Muscle layer of colon (tissue), 2 donors: Measurements from ENCODE around the gene SERTAD2.

ENCODE experiments used
- H3K27ac ChIP-seq: one replicate; pipeline ENCODE4 v1.7.0; 2013; ENCODE audit warnings: low read depth, mild to moderate bottlenecking, low read length, moderate library complexity
- H3K27me3 ChIP-seq, 2 donors: one replicate each; pipeline ENCODE4 v1.7.0; 2013; ENCODE audit warnings: low read length in 2 of 2, mild to moderate bottlenecking in 2 of 2; ENCODE audit not compliant: insufficient read depth in 2 of 2, control insufficient read depth in 1 of 2
- H3K36me3 ChIP-seq: one replicate; pipeline ENCODE4 v1.7.0; 2013; ENCODE audit warnings: mild to moderate bottlenecking, low read length; ENCODE audit not compliant: insufficient read depth
- H3K4me1 ChIP-seq: one replicate; pipeline ENCODE4 v1.7.0; 2013; ENCODE audit warnings: mild to moderate bottlenecking, low read length; ENCODE audit not compliant: insufficient read depth
- H3K4me3 ChIP-seq, 2 donors: one replicate each; pipeline ENCODE4 v1.7.0; 2013; ENCODE audit warnings: low read length in 2 of 2, low read depth in 1 of 2, mild to moderate bottlenecking in 1 of 2, moderate library complexity in 1 of 2
- H3K9ac ChIP-seq: one replicate; pipeline ENCODE4 v1.7.0; 2013; ENCODE audit warnings: low read length
- H3K9me3 ChIP-seq: one replicate; pipeline ENCODE4 v1.7.0; 2013; ENCODE audit warnings: mild to moderate bottlenecking, low read length
- donor health status: abdominal sarcoma.
- donor health status: Adenocarcinoma of cecum.

SERTAD2 gene

DNA sequence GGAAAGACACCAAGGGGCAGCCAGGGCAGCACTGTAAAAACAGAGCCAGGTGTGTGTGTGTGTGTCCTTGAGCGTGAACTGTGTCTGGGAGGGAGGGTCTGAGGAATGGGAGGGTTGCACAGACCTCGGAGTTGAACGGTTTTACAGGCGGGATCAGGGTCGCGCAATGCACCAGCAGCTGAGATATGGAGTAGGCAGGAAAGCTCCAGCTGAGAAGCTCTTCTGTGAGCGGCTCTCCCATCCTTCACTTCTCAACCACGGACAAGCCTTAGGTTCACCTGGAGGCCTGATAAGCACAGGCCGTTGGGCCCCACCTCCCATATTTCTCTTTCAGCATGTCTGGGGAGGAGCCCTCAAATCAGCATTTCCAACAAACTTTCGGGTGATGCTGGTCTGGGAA, 12.1 kb downstream of the SERTAD2 start:
- Histone ChIP-seq H3K9me3 (no peaks in the 10 kb centered on the region), H3K36me3 (no peaks in the 10 kb centered on the region), H3K9ac (no peak overlapping the region), H3K27ac (no peak overlapping the region), H3K27me3 (no peaks in the 10 kb centered on the region), H3K4me1 (peaks cover 46% of the 10 kb centered on the region), H3K4me3 (no peak overlapping the region)

DNA sequence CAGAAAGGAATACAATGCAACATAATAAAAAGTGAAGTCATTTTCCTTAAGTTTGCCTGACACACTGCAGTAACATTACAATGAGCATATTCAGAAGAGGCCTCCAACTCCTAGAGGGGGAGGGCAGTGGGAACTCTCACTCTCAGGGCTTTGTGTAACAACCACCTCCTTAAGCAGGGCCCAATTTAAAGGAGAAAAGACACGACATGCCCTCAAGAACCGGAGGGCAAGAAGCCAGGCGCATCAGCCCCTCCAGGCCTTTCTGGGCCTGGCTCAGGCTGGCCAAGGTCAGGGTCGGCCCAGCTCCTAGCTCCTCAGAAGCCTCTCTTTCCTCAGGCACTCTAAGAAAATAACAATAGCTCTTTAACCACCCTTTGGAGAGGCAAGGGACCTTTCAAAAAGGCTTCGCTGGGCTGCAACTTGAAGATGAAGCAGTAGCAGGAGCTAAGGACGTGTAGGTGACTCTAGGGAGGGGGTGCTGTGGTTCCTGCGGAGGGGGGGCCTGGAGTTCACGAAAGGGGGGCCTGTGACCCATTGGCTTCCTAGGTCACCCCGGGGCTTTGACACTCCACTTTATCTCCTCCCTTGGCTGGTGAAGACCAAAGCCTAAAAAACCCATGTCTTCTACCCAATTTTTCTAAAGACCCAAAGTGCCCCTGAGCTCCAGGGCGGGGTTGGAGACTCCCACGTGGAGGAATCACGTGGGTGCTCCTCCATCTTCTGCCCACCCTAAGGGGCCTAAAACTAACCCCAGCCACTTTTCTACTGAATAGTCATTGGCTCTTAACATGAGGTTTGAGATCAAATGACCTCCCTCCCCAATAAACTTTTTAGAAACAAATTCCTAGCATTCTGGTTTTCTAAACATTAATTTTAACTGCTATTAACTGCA, 13.3 kb downstream of the SERTAD2 start:
- Histone ChIP-seq H3K27me3 (no peaks in the 10 kb centered on the region), H3K9me3 (no peaks in the 10 kb centered on the region), H3K36me3 (peaks cover 8% of the 10 kb centered on the region), H3K4me1 (peaks cover 36% of the 10 kb centered on the region), H3K27ac (no peak overlapping the region), H3K4me3 (no peak overlapping the region), H3K9ac (peak overlapping the region; percentile 14)

DNA sequence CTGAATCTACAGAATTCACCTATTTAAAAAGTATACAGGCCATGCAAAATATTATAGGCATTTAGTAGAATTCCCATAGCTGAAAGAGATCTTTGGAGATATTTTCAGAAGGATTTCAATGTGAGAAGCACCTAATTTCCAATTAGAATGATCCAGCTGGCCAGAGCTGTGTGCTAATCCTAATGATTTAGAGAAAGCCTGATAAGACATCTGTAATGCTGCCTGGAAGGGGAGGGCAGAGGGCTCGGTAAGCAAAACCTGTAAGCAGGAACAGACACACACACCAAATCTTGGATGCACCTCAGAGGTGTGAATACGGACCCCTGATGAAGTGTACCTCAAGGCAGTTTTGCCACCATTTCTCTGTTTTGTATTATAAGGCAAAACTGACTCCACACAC, 14.0 kb downstream of the SERTAD2 start:
- H3K4me3 ChIP-seq = no peak overlapping the region
- no peak overlapping the region for H3K27ac ChIP-seq
- H3K9ac ChIP-seq = peak overlapping the region; percentile 14
- no peaks in the 10 kb centered on the region for H3K9me3 ChIP-seq
- no peaks in the 10 kb centered on the region for H3K27me3 ChIP-seq
- H3K36me3 ChIP-seq = peaks cover 8% of the 10 kb centered on the region
- H3K4me1 ChIP-seq = peaks cover 35% of the 10 kb centered on the region

DNA sequence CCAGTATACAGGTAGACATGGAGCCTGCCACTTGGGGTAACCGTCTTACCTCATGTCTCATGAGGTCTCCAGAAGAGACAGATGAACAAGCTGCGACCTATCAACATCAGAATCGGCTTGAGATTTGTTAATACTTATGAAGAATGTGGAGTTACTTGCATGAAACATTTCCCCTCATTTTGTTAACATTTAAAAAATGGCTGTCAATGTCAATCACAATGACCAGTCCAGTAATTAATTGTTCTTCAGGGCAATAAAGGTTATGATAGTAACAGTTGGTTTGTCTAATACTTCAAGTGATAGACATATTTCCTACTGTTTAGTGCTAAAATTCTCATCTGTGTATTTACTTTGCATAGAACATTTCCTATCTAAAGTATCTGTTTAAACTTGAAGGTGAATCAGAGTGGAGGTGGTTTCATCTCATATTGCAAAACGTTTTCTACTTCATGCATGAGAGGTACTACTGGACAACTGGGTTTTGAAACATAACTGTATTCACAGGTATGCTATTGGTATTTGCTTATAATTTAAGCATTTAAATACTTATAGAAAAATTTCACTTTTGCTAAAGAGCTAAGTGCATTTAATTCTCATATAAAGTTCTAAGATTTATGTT, 15.1 kb downstream of the SERTAD2 start:
- H3K27me3 ChIP-seq = no peaks in the 10 kb centered on the region
- peaks cover 8% of the 10 kb centered on the region for H3K36me3 ChIP-seq
- no peak overlapping the region for H3K4me3 ChIP-seq
- no peaks in the 10 kb centered on the region for H3K9me3 ChIP-seq
- H3K9ac ChIP-seq = no peak overlapping the region
- H3K4me1 ChIP-seq = peaks cover 31% of the 10 kb centered on the region
- H3K27ac ChIP-seq = no peak overlapping the region

- peaks cover 28% of the 10 kb centered on the region for H3K4me1 ChIP-seq
- H3K36me3 ChIP-seq = peaks cover 8% of the 10 kb centered on the region
- H3K27ac ChIP-seq = no peak overlapping the region
- H3K9ac ChIP-seq = no peak overlapping the region
- H3K9me3 ChIP-seq = no peaks in the 10 kb centered on the region
- no peaks in the 10 kb centered on the region for H3K27me3 ChIP-seq
- H3K4me3 ChIP-seq = no peak overlapping the region
Measured at GRCh38 chr2:64637931-64638330, 15.8 kb downstream of the SERTAD2 start.

DNA sequence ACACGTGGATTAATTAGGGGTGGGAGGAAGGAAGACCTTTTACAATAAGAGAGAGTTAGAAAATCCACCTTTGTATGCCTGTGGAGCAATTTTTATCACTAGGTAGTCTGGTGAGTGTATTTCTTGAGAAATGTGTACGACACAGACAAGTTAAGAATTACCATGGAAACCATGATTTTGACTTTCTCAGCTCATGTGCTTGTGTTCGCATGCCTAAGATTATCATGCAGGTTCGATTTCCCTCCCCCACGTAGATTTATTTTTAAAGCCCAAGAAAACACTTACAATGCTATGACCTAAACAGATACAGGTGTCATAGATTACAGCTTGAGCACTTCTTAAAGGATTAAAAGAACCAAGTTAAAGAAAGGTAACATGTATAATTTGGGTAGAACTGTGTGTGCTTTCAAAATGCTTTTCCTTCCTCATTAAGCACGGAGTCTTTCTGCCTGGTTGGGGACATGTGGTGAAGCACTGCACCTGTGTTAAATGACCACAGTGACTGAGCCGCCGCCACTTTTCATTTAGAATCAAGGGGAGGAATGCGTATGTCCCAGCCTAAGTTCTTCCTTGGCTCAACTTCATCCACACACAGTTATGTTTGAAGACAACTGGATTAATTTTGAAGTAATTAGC, 16.6 kb downstream of the SERTAD2 start:
- no peak overlapping the region for H3K9ac ChIP-seq
- peaks cover 8% of the 10 kb centered on the region for H3K36me3 ChIP-seq
- no peak overlapping the region for H3K27ac ChIP-seq
- no peak overlapping the region for H3K4me3 ChIP-seq
- H3K9me3 ChIP-seq = no peaks in the 10 kb centered on the region
- H3K4me1 ChIP-seq = peaks cover 24% of the 10 kb centered on the region
- no peaks in the 10 kb centered on the region for H3K27me3 ChIP-seq

DNA sequence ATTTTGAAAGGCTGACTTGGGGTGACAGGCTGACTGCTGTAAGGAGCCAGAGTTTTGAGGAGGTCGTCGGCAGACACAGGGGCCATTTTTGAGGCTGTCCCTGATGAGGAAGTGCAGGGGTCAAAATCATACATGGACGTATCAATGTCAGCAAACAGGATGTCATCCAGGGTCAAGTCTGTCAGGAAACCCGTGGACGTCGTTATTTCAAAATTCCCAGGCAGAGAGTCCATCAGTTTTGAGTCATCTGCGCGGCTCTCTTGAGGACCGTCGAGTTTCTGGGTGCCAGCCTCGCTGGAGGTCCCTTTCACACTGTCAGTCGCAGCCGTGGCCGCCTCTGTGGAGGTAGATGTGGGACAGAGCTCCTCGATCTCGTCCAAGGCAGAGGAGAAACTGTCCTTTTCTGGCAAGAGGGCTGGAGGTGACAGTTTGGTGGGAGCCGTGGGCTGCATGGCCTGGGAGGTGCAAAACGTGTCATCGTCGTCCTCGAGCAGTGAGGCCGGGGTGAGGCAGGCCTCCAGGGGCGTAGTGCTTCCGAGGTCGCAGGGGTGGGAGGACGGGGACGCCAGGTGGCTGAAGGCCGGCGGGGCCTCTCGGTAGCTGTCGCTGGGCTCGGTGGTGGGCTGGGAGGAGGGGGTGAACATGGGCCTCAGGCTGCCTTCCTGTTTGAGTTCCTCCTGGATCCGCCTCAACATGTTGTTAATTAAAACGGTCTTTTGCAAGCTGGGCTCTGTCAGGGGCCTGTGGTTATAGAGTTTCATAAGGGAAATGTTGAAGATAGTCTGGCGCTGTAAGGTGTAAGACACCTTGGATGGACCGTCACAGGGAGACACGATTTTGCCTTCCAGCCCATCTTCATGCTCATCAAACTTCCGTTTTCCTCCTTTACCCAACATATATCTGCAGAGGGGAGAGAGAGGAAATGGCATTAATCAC, 17.5 kb downstream of the SERTAD2 start:
- no peaks in the 10 kb centered on the region for H3K9me3 ChIP-seq
- H3K4me1 ChIP-seq = peaks cover 24% of the 10 kb centered on the region
- no peak overlapping the region for H3K27ac ChIP-seq
- H3K9ac ChIP-seq = no peak overlapping the region
- H3K4me3 ChIP-seq = no peak overlapping the region
- H3K27me3 ChIP-seq = no peaks in the 10 kb centered on the region
- H3K36me3 ChIP-seq = peaks cover 8% of the 10 kb centered on the region

GRCh38 chr2:64634345-64635267, 19.1 kb downstream of the SERTAD2 start:
- Histone ChIP-seq H3K4me1 (peaks cover 14% of the 10 kb centered on the region), H3K36me3 (peaks cover 16% of the 10 kb centered on the region), H3K27ac (no peak overlapping the region), H3K27me3 (no peaks in the 10 kb centered on the region), H3K9ac (no peak overlapping the region), H3K9me3 (no peaks in the 10 kb centered on the region), H3K4me3 (no peak overlapping the region)

DNA sequence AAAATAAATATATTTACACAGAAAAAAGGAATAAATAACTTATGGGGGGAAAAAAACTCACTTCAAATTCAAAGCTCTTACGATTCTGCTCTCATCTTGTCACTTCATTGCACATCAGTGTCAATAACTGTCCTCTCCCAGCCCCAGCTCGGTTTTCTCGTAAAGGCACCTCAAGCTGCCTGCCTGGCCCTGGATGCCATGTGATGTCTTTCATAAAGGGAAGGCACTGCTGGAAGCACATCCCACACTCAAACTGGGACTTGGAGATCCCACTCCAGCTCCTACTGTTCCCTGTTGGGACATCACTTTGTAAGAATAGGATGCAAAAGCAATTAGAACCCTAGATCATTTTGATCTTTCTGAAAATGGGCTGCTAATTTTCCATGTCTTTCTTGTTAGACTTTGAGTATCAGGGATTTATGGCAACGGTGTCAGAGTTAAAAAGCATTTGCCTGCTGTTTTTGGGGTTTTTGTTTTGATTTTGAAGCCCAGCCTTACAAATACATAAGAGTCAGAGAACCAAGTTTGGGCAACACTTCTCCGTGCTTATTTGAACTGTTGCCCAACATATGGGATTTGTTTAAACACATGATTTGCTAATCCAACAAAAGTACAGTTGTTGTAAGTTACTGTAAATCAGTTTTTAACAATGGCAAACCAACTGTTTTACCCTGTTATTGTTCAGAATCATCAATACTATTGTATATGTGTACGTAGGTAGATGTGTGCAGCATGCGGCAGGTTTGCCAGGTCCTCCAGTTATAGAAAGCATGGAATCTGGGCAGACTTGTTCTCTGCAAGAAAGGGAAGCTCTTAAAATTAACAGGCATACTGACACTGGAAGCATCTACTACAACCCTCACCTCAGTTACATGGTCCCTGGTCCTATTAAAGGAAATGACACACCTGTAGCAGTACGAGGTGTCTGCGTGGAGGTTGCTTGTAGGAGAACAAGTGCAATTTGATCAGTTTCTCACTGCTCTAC, 20.6 kb downstream of the SERTAD2 start:
- Histone ChIP-seq H3K9me3 (no peaks in the 10 kb centered on the region), H3K4me1 (peaks cover 21% of the 10 kb centered on the region), H3K9ac (no peak overlapping the region), H3K27ac (peak overlapping the region; percentile 4), H3K36me3 (peaks cover 16% of the 10 kb centered on the region), H3K4me3 (no peak overlapping the region), H3K27me3 (no peaks in the 10 kb centered on the region)
